Effector memory CD8-positive, alpha-beta T cell (primary cell): Measurements from ENCODE around the gene DMTF1.
"Not testable (repeated sequence)": the region's sequence is repeated elsewhere in the genome, so short reads cannot be mapped to it uniquely, and the experiment has no call there.

Source experiments
- ATAC-seq: fragments of 150-1000 bp; cut with Tn5 transposase; replicated peaks from 2 replicates; pipeline ENCODE4 v1.10.0; 2021; ENCODE audit warnings: mild to moderate bottlenecking, moderate library complexity
- DNase-seq, 3 experiments: peaks; one replicate each; pipeline ENCODE4 v3.0.0; 2021
- H3K27ac Mint-ChIP-seq, 2 donors: one replicate each; pipeline ENCODE4 v1.8.0; 2022; ENCODE audit warnings: mild to moderate bottlenecking in 2 of 2, mixed read lengths in 2 of 2, moderate library complexity in 2 of 2
- H3K27me3 Mint-ChIP-seq, 2 donors: one replicate each; pipeline ENCODE4 v1.8.0; 2022; ENCODE audit warnings: mixed read lengths in 2 of 2
- H3K36me3 Mint-ChIP-seq: one replicate; pipeline ENCODE4 v1.8.0; 2022; ENCODE audit warnings: mild to moderate bottlenecking, moderate library complexity, mixed read lengths; ENCODE audit not compliant: insufficient read depth
- H3K4me1 Mint-ChIP-seq, 2 donors: one replicate each; pipeline ENCODE4 v1.8.0; 2022; ENCODE audit warnings: low read depth in 2 of 2, mixed read lengths in 2 of 2
- H3K4me3 Mint-ChIP-seq, 2 donors: one replicate each; pipeline ENCODE4 v1.8.0; 2022; ENCODE audit warnings: mild to moderate bottlenecking in 2 of 2, mixed read lengths in 2 of 2, moderate library complexity in 2 of 2
- H3K9me3 Mint-ChIP-seq, 2 donors: one replicate each; pipeline ENCODE4 v1.8.0; 2022; ENCODE audit warnings: mixed read lengths in 2 of 2

DMTF1 gene

DNA sequence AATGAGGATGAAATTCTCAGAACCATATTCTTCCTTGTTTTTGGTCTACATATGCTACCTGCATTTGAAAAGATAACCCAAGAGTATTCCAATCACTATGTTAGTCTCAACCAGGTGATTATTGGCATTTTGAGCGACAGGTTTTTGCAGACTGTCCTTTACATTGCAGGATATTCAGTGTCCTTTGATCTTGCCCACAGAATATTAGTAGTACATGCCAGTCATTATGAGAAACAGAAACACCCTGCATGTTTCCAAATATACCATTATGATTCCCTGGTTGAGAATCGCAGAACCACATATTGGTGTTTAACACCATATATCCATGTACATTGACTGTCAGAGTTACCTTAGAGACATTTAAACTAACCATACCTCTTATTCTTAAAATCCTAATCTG is 36.7 kb downstream of the DMTF1 start:
- Mint-ChIP-seq H3K27ac (peak overlapping the region in 1 of 2 donors; percentile 72), H3K4me3 (no peak overlapping the region), H3K27me3 (no peaks in the 10 kb centered on the region), H3K9me3 (no peaks in the 10 kb centered on the region), H3K4me1 (peaks cover 9 to 31% of the 10 kb centered on the region in 2 donors), H3K36me3 (peaks cover 78% of the 10 kb centered on the region)
- ATAC-seq (no peak), DNase-seq (no peak)

GRCh38 chr7:87190783-87191182 is 38.5 kb downstream of the DMTF1 start:
- peak overlapping the region; percentile 44 to 55 for H3K27ac Mint-ChIP-seq
- H3K9me3 Mint-ChIP-seq: no peaks in the 10 kb centered on the region
- ATAC-seq (no peak), DNase-seq (no peak)
- H3K4me1 Mint-ChIP-seq: peaks cover 10 to 22% of the 10 kb centered on the region in 2 donors
- no peaks in the 10 kb centered on the region for H3K27me3 Mint-ChIP-seq
- no peak overlapping the region for H3K4me3 Mint-ChIP-seq
- peaks cover 78% of the 10 kb centered on the region for H3K36me3 Mint-ChIP-seq

- H3K27ac Mint-ChIP-seq: peak overlapping the region; percentile 63 to 64
Observed at GRCh38 chr7:87192784-87193487, 40.7 kb downstream of the DMTF1 start.

DNA sequence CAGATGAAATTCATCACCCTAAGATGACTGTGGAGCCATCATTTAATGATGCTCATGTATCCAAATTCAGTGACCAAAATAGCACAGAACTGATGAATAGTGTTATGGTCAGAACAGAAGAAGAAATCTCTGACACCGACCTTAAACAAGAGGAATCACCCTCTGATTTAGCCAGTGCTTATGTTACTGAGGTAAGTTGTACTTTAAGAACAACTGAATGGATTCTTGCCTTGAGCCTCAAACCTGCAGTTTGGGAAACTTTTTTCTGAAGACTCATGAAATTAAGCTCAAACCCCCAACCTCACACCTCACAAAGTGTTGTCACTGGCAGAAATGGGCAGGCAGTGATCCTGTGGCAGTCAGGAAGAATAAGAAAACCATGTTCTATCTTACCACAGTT is 41.7 kb downstream of the DMTF1 start:
- peaks cover 8 to 28% of the 10 kb centered on the region in 2 donors for H3K4me1 Mint-ChIP-seq
- H3K27ac Mint-ChIP-seq: peak overlapping the region in 1 of 2 donors; percentile 64
- no peaks in the 10 kb centered on the region for H3K27me3 Mint-ChIP-seq
- no peak for DNase-seq
- no peaks in the 10 kb centered on the region for H3K9me3 Mint-ChIP-seq
- no peak for ATAC-seq
- no peak overlapping the region for H3K4me3 Mint-ChIP-seq
- H3K36me3 Mint-ChIP-seq: peaks cover 79% of the 10 kb centered on the region

More at GRCh38 chr7:87192784-87193487, 40.7 kb downstream of the DMTF1 start:
- H3K27me3 Mint-ChIP-seq: no peaks in the 10 kb centered on the region
- ATAC-seq (no peak), DNase-seq (no peak)
- no peak overlapping the region for H3K4me3 Mint-ChIP-seq
- no peaks in the 10 kb centered on the region for H3K9me3 Mint-ChIP-seq
- peaks cover 79% of the 10 kb centered on the region for H3K36me3 Mint-ChIP-seq
- H3K4me1 Mint-ChIP-seq: peaks cover 10 to 28% of the 10 kb centered on the region in 2 donors

GRCh38 chr7:87199241-87199640 is 47.0 kb downstream of the DMTF1 start:
- H3K4me1 Mint-ChIP-seq: peaks cover 28 to 56% of the 10 kb centered on the region in 2 donors
- H3K9me3 Mint-ChIP-seq: peaks cover 0 to 2% of the 10 kb centered on the region in 2 donors
- H3K27me3 Mint-ChIP-seq: no peaks in the 10 kb centered on the region
- ATAC-seq: no peak
- H3K27ac Mint-ChIP-seq: peak overlapping the region; percentile 38 to 85
- peaks cover 60% of the 10 kb centered on the region for H3K36me3 Mint-ChIP-seq
- H3K4me3 Mint-ChIP-seq: no peak overlapping the region
- DNase-seq: no peak

DNA sequence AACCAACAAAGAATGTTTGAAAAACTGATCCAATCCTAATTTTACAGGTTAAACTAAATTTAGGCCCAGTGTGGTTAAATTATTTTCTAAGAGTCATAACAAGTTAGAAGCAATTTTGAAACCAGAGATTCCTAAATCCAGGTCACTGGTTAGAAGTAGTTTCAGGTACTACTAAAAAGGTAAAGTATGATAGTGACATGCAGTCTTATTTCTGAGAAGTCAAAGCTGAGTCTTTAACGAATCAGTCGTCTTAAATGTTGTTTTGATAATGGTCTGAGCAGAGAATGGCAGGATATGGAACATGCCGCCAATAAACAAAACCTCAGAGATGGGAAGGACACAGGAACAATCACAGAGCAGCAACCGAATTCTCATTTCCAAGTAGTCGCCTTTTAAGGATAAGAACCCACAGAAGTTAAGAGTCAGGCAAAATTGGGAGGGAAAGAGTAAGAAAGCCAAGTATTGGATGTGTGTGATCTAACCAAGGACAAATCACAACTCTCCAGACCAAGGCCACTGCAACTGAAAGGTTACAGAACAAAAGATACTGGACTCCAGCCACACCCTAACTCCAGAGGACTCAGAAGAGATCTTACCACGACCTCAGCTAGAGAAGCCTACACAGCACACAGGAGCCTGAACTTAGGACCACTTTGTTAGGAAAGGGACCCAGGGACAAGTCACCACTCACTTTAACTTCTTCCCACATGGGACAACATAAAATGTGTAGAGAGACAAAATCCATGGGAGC is 47.6 kb downstream of the DMTF1 start:
- ATAC-seq (no peak), DNase-seq (no peak)
- H3K27ac Mint-ChIP-seq: peak overlapping the region; percentile 53 to 85
- H3K36me3 Mint-ChIP-seq: peaks cover 54% of the 10 kb centered on the region
- peaks cover 0 to 2% of the 10 kb centered on the region in 2 donors for H3K9me3 Mint-ChIP-seq
- H3K4me1 Mint-ChIP-seq: peaks cover 30 to 57% of the 10 kb centered on the region in 2 donors
- H3K27me3 Mint-ChIP-seq: no peaks in the 10 kb centered on the region
- H3K4me3 Mint-ChIP-seq: no peak overlapping the region

DNA sequence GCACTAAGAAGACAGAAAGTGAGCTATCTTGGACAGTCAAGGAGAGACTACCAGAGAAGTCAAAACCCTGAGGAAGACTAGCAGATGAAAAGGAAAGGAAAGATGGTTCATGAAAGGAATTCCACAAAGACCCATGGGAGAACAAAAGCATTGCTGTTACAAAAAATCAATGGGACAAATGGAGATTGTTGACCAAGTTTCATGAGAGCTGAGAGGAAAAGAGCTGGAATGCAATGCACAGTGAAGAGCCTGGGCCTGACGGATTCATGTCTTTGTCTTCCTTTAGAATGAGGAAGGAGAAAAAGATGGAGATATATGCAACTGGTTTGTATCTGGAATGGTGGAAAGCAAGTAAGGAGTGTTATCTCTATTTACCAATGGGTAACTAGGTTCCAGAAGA is 50.0 kb downstream of the DMTF1 start:
- no peaks in the 10 kb centered on the region for H3K27me3 Mint-ChIP-seq
- H3K4me1 Mint-ChIP-seq: peaks cover 26 to 51% of the 10 kb centered on the region in 2 donors
- H3K27ac Mint-ChIP-seq: peak overlapping the region; percentile 9 to 85
- H3K36me3 Mint-ChIP-seq: peaks cover 31% of the 10 kb centered on the region
- ATAC-seq (no peak), DNase-seq (no peak)
- no peak overlapping the region for H3K4me3 Mint-ChIP-seq
- peaks cover 0 to 9% of the 10 kb centered on the region in 2 donors for H3K9me3 Mint-ChIP-seq

GRCh38 chr7:87202705-87203104 is 50.5 kb downstream of the DMTF1 start:
- DNase-seq: no peak
- no peak for ATAC-seq
- Mint-ChIP-seq H3K27me3 (no peaks in the 10 kb centered on the region), H3K36me3 (peaks cover 26% of the 10 kb centered on the region), H3K27ac (peak overlapping the region; percentile 9 to 85), H3K4me1 (peaks cover 27 to 53% of the 10 kb centered on the region in 2 donors), H3K9me3 (peaks cover 0 to 9% of the 10 kb centered on the region in 2 donors), H3K4me3 (no peak overlapping the region)

- peaks cover 34 to 59% of the 10 kb centered on the region in 2 donors for H3K4me1 Mint-ChIP-seq
- H3K9me3 Mint-ChIP-seq, DNase-seq, ATAC-seq, H3K27me3 Mint-ChIP-seq: not testable (repeated sequence)
- H3K36me3 Mint-ChIP-seq: peaks cover 16% of the 10 kb centered on the region
- peak overlapping the region in 1 of 2 donors; percentile 50 for H3K27ac Mint-ChIP-seq
- H3K4me3 Mint-ChIP-seq: peak overlapping the region in 1 of 2 donors; percentile 9
Observed at GRCh38 chr7:87203929-87204328, 51.7 kb downstream of the DMTF1 start.

GRCh38 chr7:87204933-87205332 is 52.7 kb downstream of the DMTF1 start:
- H3K27ac Mint-ChIP-seq: no peak overlapping the region
- H3K27me3 Mint-ChIP-seq: no peaks in the 10 kb centered on the region
- H3K4me3 Mint-ChIP-seq: no peak overlapping the region
- ATAC-seq (no peak), DNase-seq (no peak)
- peaks cover 12% of the 10 kb centered on the region for H3K36me3 Mint-ChIP-seq
- peaks cover 35 to 59% of the 10 kb centered on the region in 2 donors for H3K4me1 Mint-ChIP-seq
- H3K9me3 Mint-ChIP-seq: peaks cover 0 to 9% of the 10 kb centered on the region in 2 donors

GRCh38 chr7:87205701-87206100 is 53.4 kb downstream of the DMTF1 start:
- peak overlapping the region in 1 of 2 donors; percentile 33 for H3K4me3 Mint-ChIP-seq
- not testable (repeated sequence) for H3K9me3 Mint-ChIP-seq, H3K27ac Mint-ChIP-seq, DNase-seq, ATAC-seq, H3K27me3 Mint-ChIP-seq
- H3K4me1 Mint-ChIP-seq: peaks cover 30 to 56% of the 10 kb centered on the region in 2 donors
- peaks cover 12% of the 10 kb centered on the region for H3K36me3 Mint-ChIP-seq

- H3K4me1 Mint-ChIP-seq: peaks cover 32 to 58% of the 10 kb centered on the region in 2 donors
- H3K27ac Mint-ChIP-seq: no peak overlapping the region
- DNase-seq: no peak
- H3K9me3 Mint-ChIP-seq: peaks cover 0 to 9% of the 10 kb centered on the region in 2 donors
- no peaks in the 10 kb centered on the region for H3K27me3 Mint-ChIP-seq
- peaks cover 8% of the 10 kb centered on the region for H3K36me3 Mint-ChIP-seq
- no peak for ATAC-seq
- no peak overlapping the region for H3K4me3 Mint-ChIP-seq
Observed at GRCh38 chr7:87206361-87206760, 54.1 kb downstream of the DMTF1 start.

- no peaks in the 10 kb centered on the region for H3K27me3 Mint-ChIP-seq
- no peak for ATAC-seq
- DNase-seq: no peak
- H3K36me3 Mint-ChIP-seq: no peaks in the 10 kb centered on the region
- peaks cover 0 to 7% of the 10 kb centered on the region in 2 donors for H3K9me3 Mint-ChIP-seq
- H3K4me3 Mint-ChIP-seq: peak overlapping the region in 1 of 2 donors; percentile 60
- H3K27ac Mint-ChIP-seq: peak overlapping the region; percentile 54 to 86
- H3K4me1 Mint-ChIP-seq: peaks cover 47 to 64% of the 10 kb centered on the region in 2 donors
Observed at GRCh38 chr7:87209295-87209924, 57.2 kb downstream of the DMTF1 start.
